ENCODE results near the gene PCGF2. TPM values are rescaled to one million over a fixed set of nuclear protein-coding genes. Genes with fewer than 3 reads are reported as not detected.

Gene PCGF2
- total and polyA plus RNA-seq, 9 of the 15 experiments (the other 6 are each of a cell fraction or from before 2014, with no cell fraction given) = 1.3 to 33.4 (median 7.0) TPM

- TF ChIP-seq PATZ1 (CRISPR knock-in tag; IDR thresholded peaks at IDR 0.05; ENCODE audit: borderline replicate concordance) (no peak), ZNF551 (CRISPR knock-in tag; IDR thresholded peaks at IDR 0.05) (no peak), ZBTB43 (CRISPR knock-in tag; IDR thresholded peaks at IDR 0.05) (no peak), BDP1 (IDR thresholded peaks at IDR 0.05; ENCODE audit: insufficient read depth, insufficient read length) (peak; percentile 82), ZNF699 (CRISPR knock-in tag; IDR thresholded peaks at IDR 0.05; ENCODE audit: insufficient replicate concordance) (no peak), YY1 (IDR thresholded peaks at IDR 0.05; ENCODE audit: borderline replicate concordance in 1 of 3, control insufficient read depth in 1 of 3, extremely low read depth in 1 of 3, insufficient read depth in 3 of 3, insufficient read length in 1 of 3, insufficient replicate concordance in 2 of 3, low read depth in 1 of 3, low read length in 2 of 3) (peak; percentile 15 to 80 (median 65)), KLF10 (CRISPR knock-in tag; IDR thresholded peaks at IDR 0.05) (no peak), PTBP1 (IDR thresholded peaks at IDR 0.05; ENCODE audit: low read depth, low read length) (no peak), TAF7 (tag; IDR thresholded peaks at IDR 0.05) (0 out of 2 replicates have a peak, but pooled peaks have one; percentile 14), HIVEP1 (CRISPR knock-in tag; IDR thresholded peaks at IDR 0.05) (no peak), PTTG1 (tag; IDR thresholded peaks at IDR 0.05; ENCODE audit: low read depth) (no peak), BCOR (IDR thresholded peaks at IDR 0.05) (peak; percentile 25; the same call in 1 of the 2 replicates), LCOR (CRISPR knock-in tag; IDR thresholded peaks at IDR 0.05) (no peak), HMBOX1 (IDR thresholded peaks at IDR 0.05) (peak; percentile 31; the same call in 1 of the 2 replicates), ZNF41 (CRISPR knock-in tag; conservative IDR thresholded peaks at IDR 0.05) (no peak), FUS (optimal IDR thresholded peaks at IDR 0.05; ENCODE audit: low read depth, low read length) (no peak), XRCC5 (IDR thresholded peaks at IDR 0.05; ENCODE audit: low read depth, low read length) (peak; percentile 67; the same call in 1 of the 2 replicates), FOXJ2 (tag; IDR thresholded peaks at IDR 0.05) (no peak), AFF1 (IDR thresholded peaks at IDR 0.05; ENCODE audit: low read depth in 1 of 2, partially characterized antibody in 2 of 2) (peak in 1 of 2 experiments; percentile 16)
Observed at GRCh38 chr17:38751808-38752307, 3.7 kb upstream of the PCGF2 start (continued).

All from K562 (cell line).